Activated CD4-positive, CD25-positive, alpha-beta regulatory T cell treated with anti-CD3 and anti-CD28 coated beads, Interleukin-2, amount 50 U/mL, for 16 hours (primary cell): ENCODE results near the gene CA12.
"Not testable (repeated sequence)": the region's sequence is repeated elsewhere in the genome, so short reads cannot be mapped to it uniquely, and the experiment has no call there.

Experiments used
- DNase-seq: peaks from one replicate; pipeline ENCODE4 v3.0.0-alpha.2; 2020; ENCODE audit warnings: low read depth, low spot score

CA12 gene

DNA sequence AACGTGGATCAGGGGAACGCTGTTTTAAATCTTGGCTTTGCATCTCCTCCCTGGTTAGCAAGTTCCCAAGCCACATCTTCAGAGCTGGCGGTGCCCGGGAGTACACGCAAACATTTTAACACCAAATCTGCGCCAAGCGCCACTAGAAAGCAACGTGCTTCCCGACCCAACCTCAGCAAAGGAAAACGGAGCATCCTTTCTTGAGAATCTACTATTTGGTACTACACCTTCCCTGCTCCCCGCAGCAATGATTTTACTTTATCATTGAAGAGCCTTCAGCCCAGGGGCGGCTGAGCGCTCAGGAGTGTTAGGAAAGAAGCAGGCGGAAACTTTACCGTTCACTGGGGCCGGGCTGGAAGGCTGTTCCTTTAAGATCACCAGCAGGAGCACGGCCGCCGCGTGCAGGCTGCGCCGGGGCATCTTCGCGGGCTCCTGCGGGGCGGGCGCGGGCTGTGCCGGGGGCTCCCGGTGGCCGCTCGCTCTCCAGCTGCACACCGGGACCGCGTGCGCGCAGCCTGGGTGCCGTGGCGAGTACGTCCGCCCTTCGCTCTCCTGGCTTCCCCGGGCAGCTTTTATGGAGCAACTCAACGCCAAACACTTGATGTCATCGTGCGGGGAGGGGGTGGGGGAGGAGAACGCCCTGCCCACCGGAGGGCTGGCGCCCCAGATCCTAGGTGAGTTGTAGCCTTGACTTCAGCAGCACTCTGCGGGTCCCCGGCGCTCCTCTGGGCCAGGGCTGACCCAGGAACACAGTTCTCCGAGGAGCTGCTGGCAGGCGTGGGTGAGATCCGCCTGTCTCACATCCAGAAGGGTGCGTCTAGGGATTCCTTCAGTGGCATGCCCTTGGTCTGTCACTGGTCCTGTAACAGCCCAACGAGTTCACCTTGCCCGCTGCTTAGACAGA, at the start of gene CA12:
CA12 (minus strand) TSS at position 546 of the 904 bp plus-strand sequence; CDS start at position 420, 126 bp downstream.
- no peak for DNase-seq

GRCh38 chr15:63430766-63431451, 49.3 kb upstream of the CA12 start:
- no peak for DNase-seq

GRCh38 chr15:63426552-63426951, 44.9 kb upstream of the CA12 start:
- DNase-seq = no peak

GRCh38 chr15:63425426-63425985, 43.9 kb upstream of the CA12 start:
- DNase-seq = no peak

GRCh38 chr15:63422891-63423590, 41.4 kb upstream of the CA12 start:
- DNase-seq = no peak

- DNase-seq = no peak
These were observed 39.8 kb upstream of the CA12 start for GRCh38 chr15:63421433-63421832.

DNA sequence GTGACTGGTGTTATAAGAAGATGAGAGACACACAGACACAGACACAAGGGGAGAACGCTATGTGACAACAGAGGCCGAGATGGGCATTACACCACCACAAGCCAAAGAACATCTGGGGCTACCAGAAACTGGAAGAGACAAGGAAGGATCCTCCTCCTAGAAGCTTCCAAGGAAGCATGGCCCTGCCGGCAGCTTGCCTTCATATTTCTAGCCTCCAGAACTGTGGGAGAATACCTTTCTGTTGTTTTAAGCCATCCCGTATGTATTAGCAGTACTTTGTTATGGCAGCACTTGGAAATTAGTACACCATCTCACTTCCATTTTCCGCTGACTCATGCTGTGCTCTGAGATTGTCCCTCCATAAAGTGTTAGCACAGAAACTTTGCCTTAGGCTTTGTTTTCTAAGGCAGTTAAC, 38.7 kb upstream of the CA12 start:
- no peak for DNase-seq

DNA sequence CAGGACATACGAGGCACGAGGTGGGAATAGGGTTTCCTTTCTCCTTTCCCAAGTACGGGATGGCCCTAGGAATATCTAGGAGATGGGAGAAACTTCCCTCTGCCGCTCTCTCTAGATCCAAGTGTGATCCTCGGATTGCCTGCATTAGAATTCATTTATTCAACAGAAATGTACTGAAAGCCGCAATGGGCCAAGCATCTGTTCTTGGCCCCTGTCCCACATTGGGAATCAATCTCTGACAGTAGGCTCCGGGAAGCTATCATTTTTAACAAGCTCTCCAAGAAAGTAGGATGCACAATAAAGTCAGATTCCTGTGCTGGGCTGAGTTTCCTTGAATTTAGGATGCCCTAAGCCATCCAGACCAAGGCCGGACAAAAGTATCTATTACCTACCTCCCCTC, 37.2 kb upstream of the CA12 start:
- no peak for DNase-seq

GRCh38 chr15:63417721-63418120, 36.1 kb upstream of the CA12 start:
- DNase-seq = no peak

DNA sequence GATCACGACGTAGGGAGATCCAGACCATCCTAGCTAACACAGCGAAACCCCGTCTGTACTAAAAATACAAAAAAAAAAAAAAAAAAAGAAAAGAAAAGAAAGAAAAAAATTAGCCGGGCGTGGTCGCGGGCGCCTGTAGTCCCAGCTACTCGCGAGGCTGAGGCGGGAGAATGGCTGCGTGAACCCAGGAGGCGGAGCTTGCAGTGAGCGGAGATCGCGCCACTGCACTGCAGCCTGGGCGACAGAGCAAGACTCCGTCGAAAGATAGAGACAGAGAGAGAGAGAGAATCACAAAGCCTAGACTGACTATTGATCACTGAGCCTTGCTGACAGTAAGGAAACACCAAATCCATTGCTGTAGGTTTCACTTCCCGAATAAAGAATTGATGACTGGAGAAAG, 35.6 kb upstream of the CA12 start:
- DNase-seq = not testable (repeated sequence)

- DNase-seq = no peak
These were observed 33.0 kb upstream of the CA12 start for GRCh38 chr15:63414474-63415120.

GRCh38 chr15:63412551-63412950, 30.9 kb upstream of the CA12 start:
- DNase-seq = no peak

DNA sequence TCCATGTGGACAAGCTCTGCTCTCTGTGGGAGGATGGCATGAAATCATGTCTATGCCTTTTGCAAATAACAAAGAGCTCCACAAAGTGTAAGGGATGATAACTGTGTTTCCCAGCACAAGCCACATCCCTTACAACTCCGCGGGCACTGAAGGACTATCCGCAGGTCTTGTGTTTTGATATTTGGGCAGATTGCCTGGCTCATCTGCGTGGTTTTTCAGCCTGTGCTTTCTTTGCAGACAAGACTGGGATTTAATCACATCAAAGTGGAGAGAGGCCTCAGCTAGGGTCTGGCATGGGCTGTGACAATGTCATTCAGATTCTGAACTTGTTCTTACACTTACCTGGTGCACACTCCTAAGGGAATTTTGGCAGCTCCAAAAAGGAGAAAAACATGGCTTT, 30.2 kb upstream of the CA12 start:
- no peak for DNase-seq

DNA sequence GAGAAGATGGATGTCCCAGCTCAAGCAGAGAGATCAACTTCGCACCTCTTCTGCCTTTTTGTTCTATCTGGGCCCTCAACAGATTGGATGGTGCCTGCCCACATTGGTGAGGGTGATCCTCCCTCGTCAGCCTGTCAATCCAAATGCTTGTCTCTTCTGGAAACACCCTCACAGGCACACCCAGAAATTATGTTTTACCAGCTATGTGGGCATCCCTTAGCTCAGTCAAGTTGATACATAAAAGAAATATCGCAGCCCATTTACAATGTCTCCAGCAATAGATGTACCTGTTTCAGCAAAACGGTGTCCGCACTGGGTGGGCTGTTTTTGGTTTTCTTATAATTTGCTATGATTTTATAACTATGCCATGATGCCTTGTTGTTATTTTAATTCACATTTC, 27.5 kb upstream of the CA12 start:
- DNase-seq = no peak

- no peak for DNase-seq
These were observed 26.9 kb upstream of the CA12 start for GRCh38 chr15:63408524-63408923.

- DNase-seq = no peak
These were observed 26.0 kb upstream of the CA12 start for GRCh38 chr15:63407612-63408011.

DNA sequence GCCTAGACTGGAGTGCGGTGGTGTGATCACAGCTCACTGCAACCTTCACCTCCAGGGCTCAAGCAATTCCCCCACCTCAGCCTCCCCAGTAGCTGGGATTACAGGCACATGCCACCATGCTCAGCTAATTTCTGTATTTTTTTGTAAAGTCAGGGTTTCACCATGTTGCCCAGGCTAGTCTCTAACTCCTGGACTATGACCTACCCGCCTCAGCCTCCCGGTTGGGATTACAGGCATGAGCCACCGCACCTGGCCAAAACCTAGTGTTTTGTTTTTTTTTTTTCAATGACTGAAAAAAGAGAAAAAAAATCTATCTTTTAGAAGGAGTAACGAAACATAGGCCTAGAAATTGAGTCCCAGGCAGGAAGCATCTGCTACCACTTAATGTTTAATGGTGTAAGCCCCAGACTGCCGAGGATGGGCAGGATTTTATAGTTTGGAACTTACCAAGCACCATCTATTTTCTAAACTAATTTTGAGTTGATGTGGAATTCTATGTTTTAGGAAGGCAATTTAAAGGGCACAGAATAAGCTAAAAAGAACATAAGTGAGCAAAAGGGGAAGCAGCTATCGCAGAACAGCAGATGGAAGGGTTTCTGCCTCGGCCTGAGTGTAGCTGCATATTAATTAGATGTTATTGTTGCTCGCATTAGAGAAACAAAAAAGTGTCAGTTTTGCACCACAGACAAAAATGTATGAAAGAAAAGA, 24.2 kb upstream of the CA12 start:
- DNase-seq = no peak

- no peak for DNase-seq
These were observed 23.5 kb upstream of the CA12 start for GRCh38 chr15:63405159-63405558.

DNA sequence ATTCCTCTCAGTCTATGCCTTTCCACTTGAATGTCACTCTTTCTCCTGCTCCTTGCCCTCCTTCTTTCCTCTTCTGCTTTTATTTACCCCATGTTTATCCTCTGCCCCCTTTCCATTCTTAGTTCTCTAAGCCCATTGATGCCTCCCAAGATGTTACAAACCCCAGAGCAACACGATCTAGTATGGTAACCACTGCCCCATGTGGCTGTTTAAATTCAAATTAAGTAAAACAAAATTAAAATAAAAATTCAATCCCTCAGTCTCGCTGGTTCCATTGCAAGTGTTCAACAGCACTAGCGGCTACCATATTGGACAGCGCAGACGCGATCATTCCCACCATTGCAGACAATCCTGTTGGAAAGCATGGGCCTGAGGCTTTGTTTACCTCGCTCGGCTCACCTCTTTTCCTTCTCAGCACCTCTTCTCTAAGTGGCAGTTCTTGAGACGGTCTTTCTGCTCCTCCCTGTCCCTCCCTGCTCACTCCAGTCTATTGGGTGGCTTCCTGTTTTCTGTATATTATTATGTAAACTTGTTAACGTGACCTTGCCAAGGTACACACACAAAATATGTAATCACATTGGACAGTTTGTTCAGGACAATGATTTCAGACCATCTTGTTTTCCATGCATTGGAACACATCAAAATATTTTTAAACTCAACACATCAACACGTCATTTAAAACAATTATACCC, 21.8 kb upstream of the CA12 start:
- no peak for DNase-seq
